HG03196 (cell line): ENCODE data around the gene HLCS.

Experiments
- ATAC-seq: cut with Tn5 transposase; IDR thresholded peaks from one replicate; pipeline ENCODE4 v1.9.1; 2021; ENCODE audit not compliant: unreplicated experiment

HLCS gene

GRCh38 chr21:36706951-36707762 is 259.3 kb downstream of the HLCS start:
- no peak for ATAC-seq

DNA sequence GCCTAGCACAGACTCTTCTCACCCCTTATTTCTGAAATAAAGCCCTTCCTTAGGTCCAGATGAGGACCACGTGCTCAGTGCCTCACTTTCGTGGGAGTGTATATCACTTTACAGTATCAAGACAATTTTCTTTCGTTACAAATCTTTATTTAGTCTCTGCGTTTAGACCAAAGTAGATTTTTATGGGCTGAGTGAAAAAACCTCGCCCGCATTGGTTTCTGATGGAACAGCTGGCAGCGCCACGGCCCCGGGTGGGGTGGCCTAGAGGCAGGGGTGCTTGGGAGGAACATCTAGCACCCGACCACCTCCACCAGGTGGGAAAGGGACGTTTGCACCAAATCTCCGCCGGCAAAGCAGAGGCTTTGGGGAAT is 260.0 kb downstream of the HLCS start:
- no peak for ATAC-seq

- no peak for ATAC-seq
Measured at GRCh38 chr21:36705679-36706481, 260.6 kb downstream of the HLCS start.

GRCh38 chr21:36704958-36705678 is 261.4 kb downstream of the HLCS start:
- ATAC-seq = no peak

DNA sequence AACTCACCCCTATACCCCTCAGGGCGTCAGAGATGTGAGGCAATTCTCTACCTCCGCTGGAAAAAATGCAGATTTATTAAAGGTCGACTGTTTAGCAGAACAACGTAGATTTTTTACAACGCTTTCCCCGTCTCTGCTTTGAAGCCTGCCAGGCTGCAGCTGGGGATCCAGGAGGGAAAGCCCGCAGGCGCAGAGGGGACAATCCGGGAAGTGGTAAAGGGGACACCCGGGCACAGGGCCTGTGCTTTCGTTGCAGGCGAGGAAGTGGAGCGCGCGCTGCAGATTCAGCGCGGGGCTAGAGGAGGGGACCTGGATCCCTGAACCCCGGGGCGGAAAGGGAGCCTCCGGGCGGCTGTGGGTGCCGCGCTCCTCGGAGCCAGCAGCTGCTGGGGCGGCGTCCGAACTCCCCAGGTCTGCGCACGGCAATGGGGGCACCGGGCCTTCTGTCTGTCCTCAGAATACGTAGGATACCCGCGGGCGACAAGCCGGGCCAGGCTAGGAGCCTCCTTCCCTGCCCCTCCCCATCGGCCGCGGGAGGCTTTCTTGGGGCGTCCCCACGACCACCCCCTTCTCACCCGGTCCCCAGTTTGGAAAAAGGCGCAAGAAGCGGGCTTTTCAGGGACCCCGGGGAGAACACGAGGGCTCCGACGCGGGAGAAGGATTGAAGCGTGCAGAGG is 262.1 kb downstream of the HLCS start:
- no peak for ATAC-seq

DNA sequence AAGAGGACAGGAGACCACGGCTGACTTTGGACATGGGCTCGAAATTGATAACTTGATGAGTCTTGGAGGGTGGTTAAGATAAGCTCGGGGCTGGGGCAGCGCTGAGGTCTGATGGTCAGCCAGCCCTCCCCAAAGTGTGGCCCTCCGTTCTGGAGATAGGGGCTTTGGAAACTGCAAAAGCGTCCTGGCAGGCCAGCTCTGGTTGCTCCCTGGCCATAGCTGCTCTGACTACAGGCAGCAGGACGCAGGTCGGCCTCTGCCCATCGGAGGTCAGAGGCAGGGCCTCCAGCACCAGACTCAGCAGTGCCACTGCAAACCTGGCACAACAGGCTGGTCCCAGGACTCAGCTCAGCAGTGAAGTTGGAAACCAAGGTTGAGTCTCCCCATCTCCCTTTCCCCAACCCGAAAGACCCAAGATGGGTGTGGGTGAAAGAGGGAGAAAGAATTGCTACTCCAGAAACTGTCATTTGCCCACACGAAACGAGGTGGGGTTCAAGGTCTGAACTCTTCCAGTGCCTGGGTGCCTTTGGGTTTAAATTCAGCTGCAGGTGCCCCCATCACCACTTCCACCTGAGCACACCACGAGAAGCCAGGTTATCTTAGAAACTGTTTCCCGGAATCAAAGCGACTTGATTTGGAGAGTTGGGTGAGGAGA is 262.7 kb downstream of the HLCS start:
- no peak for ATAC-seq

DNA sequence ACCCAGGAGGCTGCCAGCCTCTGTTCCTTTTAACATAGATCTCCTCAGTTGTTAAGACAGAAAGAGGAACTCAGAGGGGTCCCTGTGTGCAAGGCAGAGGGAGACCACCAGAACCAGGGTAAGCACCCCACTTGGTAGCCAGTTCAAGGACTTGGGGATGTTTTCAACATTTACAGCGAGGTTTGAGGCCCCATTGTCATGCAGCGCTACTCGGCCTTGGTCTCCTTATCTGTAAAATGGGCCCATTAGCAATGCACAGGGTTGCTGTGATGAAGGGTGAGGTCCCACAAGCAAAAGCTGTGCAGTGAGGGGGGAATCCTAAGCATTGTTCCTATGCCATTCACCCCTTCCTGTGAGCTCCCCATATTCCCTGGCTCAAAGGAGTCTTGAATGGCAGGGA is 263.3 kb downstream of the HLCS start:
- no peak for ATAC-seq

- no peak for ATAC-seq
Measured at GRCh38 chr21:36702622-36702968, 263.9 kb downstream of the HLCS start.

GRCh38 chr21:36701756-36702621 is 264.5 kb downstream of the HLCS start:
- ATAC-seq = no peak

DNA sequence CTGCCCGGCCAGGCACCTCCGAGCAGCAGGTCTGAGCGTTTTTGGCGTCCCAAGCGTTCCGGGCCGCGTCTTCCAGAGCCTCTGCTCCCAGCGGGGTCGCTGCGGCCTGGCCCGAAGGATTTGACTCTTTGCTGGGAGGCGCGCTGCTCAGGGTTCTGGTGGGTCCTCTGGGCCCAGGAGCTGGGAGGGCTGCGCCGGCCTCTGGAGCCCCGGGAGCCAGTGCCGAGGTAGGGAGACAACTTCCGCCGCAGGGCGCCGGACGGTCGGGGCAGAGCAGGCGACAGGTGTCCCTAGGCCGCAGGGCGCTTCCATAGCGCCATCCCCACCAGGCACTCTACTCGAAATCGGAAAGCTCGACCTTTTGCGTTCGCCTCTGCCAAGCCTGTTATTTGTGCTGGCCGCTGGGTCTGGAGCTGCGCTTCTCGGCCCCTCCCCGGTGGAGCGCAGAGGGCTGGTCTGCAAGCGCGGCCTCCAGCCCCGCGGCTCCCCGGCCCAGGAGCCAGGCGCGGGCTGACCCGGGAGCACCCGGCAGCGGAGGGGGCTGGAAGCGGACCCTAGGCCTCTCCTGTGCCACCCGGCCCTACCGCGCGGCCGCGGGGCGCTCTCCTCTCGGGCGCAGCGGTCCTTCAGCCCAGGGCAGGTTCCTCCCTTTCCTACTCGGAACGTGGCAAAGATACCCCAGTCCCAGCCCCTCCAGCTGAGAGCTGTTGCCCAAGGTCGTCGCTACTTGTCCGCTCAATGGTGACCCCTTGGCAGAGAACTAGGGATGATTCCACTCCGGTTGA is 265.3 kb downstream of the HLCS start:
- no peak for ATAC-seq
